Measurements from ENCODE around the gene ADGRV1.

DNA sequence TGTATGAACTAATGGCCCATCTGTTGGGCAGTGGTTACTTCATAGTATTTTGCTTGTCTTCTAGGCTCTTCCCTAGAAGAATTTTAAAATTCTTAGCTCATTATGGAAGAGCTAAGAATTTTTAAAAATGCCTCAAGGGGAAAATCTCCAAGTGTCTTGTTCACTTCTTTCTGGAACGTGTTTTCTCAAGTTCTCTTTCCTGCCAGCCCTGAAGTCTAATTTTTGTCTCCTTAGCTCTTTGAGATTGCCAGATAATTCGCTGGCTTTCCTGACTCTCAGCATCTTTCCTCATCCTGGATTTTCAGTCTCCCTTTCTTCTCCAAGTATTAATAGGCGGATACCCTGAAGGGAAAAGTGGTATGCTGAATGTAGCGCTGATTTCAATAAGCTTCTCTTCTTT, 429.1 kb downstream of the ADGRV1 start:
- TF ChIP-seq, protein P1, sequence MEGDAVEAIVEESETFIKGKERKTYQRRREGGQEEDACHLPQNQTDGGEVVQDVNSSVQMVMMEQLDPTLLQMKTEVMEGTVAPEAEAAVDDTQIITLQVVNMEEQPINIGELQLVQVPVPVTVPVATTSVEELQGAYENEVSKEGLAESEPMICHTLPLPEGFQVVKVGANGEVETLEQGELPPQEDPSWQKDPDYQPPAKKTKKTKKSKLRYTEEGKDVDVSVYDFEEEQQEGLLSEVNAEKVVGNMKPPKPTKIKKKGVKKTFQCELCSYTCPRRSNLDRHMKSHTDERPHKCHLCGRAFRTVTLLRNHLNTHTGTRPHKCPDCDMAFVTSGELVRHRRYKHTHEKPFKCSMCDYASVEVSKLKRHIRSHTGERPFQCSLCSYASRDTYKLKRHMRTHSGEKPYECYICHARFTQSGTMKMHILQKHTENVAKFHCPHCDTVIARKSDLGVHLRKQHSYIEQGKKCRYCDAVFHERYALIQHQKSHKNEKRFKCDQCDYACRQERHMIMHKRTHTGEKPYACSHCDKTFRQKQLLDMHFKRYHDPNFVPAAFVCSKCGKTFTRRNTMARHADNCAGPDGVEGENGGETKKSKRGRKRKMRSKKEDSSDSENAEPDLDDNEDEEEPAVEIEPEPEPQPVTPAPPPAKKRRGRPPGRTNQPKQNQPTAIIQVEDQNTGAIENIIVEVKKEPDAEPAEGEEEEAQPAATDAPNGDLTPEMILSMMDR (IDR thresholded peaks at IDR 0.05) = no peak
- TF ChIP-seq POLR2A (IDR thresholded peaks at IDR 0.05) = no peak

Measured in prostate gland (tissue), 2 donors.